8988T (cell line): ENCODE results near the gene NELFB.
A peak's percentile ranks its signal among the peaks of the same experiment; 100 is the strongest.

ENCODE experiments used
- DNase-seq: peaks from one replicate; pipeline ENCODE4 v3.0.0; 2011

NELFB gene

GRCh38 chr9:137223078-137223970, 31.8 kb upstream of the NELFB start:
- peak; percentile 99 for DNase-seq

- no peak for DNase-seq
Observed at GRCh38 chr9:137224830-137225694, 30.1 kb upstream of the NELFB start, which contains the start of gene CYSRT1. Gene CYSRT1 (plus strand): TSS chr9:137225174. CDS start chr9:137225622, 448 bp downstream.

DNA sequence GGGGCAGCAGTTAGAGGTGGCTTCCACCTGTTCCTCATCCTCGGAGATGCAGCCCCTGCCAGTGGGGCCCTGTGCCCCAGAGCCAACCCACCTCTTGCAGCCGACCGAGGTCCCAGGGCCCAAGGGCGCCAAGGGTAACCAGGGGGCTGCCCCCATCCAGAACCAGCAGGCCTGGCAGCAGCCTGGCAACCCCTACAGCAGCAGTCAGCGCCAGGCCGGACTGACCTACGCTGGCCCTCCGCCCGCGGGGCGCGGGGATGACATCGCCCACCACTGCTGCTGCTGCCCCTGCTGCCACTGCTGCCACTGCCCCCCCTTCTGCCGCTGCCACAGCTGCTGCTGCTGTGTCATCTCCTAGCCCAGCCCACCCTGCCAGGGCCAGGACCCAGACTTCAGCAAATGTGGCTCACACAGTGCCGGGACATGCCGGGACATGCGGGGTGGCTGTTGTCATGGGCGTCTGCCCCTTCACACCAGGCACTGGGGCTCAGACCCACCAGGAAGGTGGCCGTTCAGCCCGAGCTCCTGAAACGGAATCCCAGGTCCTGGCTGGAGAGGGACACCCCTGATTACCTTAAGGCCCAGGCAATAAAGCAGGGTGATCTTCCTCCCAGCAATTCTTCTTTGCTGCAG, 29.3 kb upstream of the NELFB start:
- DNase-seq: no peak

- no peak for DNase-seq
Observed at GRCh38 chr9:137226338-137227053, 28.6 kb upstream of the NELFB start.

- peak; percentile 98 for DNase-seq
Observed at GRCh38 chr9:137227054-137227852, 27.9 kb upstream of the NELFB start, which contains the start of gene RNF224. Gene RNF224 (plus strand): TSS chr9:137227502. CDS start chr9:137228336, 834 bp downstream.

- no peak for DNase-seq
Observed at GRCh38 chr9:137227853-137228505, 27.1 kb upstream of the NELFB start.

GRCh38 chr9:137228506-137228967, 26.6 kb upstream of the NELFB start:
- no peak for DNase-seq

GRCh38 chr9:137228968-137229896, 25.9 kb upstream of the NELFB start:
- no peak for DNase-seq

DNA sequence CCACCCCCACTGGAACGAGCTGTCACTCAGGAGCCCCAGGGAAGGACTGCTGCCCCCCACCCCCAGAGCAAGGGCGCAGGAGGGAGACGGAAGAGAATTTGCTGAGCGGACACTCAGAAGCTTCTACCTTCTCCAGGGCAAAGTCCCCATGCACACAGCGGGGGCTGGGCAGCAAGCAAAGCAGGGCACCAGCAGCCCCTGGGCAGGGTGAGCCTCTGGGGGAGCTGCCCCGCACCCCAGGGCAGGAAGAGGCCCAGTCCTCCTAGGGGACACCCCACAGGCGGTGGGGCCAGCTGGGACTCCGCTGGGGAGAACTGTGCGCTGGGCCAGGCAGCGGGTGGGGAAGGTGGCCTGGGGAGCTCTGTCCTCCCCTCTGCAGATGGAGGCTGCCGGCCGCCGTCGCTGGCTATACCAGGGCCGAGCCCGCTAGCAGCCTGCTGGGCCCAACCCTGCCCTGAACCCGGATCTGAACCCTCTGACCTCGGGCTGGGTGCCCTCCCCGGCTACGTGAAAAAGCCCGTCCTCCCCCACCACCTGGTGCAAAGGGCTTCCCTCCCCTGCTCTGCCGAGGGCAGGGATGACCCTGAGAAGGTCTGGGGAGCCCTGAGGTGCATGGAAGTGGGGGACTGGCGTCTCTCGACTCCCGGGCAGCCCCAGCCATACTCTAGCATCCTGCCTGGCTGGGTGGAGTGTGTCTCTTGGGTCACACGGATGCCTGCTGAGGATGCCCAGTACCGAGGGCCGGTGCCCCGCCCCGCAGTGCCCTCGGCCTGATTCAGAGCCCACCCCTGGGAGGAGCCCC, 25.0 kb upstream of the NELFB start:
- DNase-seq: no peak

DNA sequence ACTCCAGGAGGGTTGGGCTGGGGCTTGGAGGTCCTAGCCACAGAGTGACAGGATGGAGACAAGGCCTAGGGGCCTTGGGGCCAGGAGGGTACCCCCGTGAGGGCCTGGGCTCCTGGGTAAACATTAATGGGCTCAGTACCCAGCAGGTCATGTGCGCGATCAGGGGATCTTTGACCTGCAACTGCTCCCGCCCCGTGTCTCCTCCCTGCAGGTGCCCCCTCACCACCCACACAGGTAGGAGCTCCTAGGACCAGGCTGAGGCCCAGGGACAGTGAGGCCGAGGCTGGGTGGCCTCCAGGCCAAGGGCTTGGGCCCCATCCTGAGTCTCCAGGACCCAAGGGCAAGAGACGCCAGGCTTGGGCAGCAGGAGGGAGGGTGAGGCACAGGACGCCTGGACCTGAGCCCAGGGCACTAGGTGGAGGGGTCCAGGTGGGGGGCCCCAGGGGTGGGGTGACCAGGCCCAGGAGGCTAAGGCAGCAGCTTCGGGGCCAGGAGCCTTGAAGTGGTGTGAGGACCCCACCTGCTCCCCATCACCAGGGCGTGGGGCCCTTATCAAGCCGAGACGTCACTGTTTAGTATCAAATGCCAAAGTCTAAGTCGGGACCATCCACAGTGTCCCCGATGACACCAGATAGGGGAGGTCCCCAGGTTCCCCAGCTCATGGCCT, 24.3 kb upstream of the NELFB start, which contains the start of gene SLC34A3:
TSS of gene SLC34A3 (plus strand) at position 197 of the 667 bp plus-strand sequence. CDS start 802 bp downstream, outside the sequence.
- no peak for DNase-seq

GRCh38 chr9:137231372-137232039, 23.6 kb upstream of the NELFB start:
- DNase-seq: no peak

DNA sequence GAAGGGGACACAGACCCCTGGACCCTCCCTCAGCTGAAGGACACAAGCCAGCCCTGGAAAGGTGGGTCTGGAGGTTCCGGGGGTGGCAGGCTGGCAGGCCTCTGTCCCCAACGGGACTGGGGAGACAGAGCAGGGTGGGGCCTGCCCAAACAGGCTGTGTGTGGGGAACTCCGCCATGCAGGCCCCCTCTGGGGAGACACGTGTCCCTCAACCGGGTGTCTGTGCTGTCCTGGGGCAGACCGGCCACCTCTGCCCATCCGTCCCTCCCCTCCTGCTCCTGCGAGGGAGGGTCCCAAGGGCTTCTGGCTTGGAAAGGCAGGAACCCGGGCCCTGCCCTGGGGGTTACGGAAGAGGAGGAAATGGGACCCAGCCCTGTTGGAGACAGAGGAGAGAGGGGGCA, 23.0 kb upstream of the NELFB start:
- no peak for DNase-seq

DNA sequence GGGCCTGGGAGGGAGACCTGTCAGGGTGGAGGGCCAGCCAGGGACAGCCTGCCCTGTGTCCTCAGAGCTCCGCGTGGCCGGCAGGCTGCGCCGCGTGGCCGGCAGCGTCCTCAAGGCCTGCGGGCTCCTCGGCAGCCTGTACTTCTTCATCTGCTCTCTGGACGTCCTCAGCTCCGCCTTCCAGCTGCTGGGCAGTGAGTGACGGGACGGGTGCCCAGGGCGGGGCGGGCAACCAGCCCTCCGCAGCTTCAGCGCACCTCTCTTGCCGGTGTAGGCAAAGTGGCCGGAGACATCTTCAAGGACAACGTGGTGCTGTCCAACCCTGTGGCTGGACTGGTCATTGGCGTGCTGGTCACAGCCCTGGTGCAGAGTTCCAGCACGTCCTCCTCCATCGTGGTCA, 22.6 kb upstream of the NELFB start:
- DNase-seq: no peak

DNA sequence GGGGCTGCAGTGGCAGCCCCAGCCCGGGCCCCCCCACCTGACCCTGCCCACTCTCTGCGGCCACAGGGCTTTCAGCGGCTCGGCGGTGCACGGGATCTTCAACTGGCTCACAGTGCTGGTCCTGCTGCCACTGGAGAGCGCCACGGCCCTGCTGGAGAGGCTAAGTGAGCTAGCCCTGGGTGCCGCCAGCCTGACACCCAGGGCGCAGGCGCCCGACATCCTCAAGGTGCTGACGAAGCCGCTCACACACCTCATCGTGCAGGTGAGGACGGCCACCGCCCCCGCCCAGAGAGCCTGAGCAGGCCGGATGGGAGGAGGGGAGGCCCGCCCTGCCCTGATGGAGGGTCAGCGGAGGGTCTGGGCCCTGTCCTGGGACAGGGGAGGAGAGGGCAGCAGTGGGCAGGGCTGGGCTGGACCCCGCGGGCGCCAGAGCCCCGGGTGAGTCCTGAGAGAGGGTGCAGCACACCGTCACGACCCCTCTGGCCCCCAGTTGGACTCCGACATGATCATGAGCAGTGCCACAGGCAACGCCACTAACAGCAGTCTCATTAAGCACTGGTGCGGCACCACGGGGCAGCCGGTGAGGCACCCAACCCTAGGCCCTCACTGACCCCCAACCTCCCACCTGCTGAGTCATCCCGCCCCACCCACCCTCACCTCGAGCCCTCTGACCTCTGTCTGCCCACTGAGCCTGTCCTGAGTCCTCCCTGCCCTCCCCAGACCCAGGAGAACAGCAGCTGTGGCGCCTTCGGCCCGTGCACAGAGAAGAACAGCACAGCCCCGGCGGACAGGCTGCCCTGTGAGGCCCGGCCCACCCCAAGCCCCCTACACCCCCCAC, 21.8 kb upstream of the NELFB start:
- DNase-seq: no peak

- DNase-seq: no peak
Observed at GRCh38 chr9:137234055-137234697, 21.0 kb upstream of the NELFB start.
